ENCODE measurements around the gene HEYL. TPM values are rescaled to one million over a fixed set of nuclear protein-coding genes. Genes with fewer than 3 reads are reported as not detected.

HEYL gene
- total and polyA plus RNA-seq, 2 experiments from 2014 or later: not detected

GRCh38 chr1:39685071-39685470 lies 45.6 kb upstream of the HEYL start:
- no peak for TF ChIP-seq EZH2 (IDR thresholded peaks at IDR 0.05; ENCODE audit: insufficient read depth, poor library complexity, severe bottlenecking)
- no peak for TF ChIP-seq EZH2phosphoT487 (IDR thresholded peaks at IDR 0.05; ENCODE audit: insufficient read depth, low read depth)
- no peaks in the 10 kb centered on the region for H4K20me1 ChIP-seq (ENCODE audit: insufficient read depth)
- 79 to 85% methylated on average over 3 of the region's 3 CpGs for WGBS, 2 experiments (ENCODE audit: low coverage in 1 of 2, low lambda C conversion rate in 2 of 2, missing lambda C conversion rate in 2 of 2)
- no peak overlapping the region for H3K4me3 ChIP-seq
- no peak overlapping the region for H2AFZ ChIP-seq
- in situ Hi-C loops (cut with MboI): no loop called here
- H3K4me2 ChIP-seq (ENCODE audit: unreplicated experiment): no peak overlapping the region
- H3K9ac ChIP-seq: no peak overlapping the region
- H3K79me2 ChIP-seq (ENCODE audit: insufficient read depth): no peaks in the 10 kb centered on the region
- H3F3A ChIP-seq (ENCODE audit: insufficient read depth): no peaks in the 10 kb centered on the region
- no peaks in the 10 kb centered on the region for H3K9me3 ChIP-seq (ENCODE audit: low read depth)
- DNase-seq: no peak
- H3K27me3 ChIP-seq (replicated peaks; ENCODE audit: insufficient read depth): peaks cover 85% of the 10 kb centered on the region
- no peaks in the 10 kb centered on the region for H3K4me1 ChIP-seq (ENCODE audit: insufficient read depth)
- H3K27ac ChIP-seq: no peak overlapping the region
- H3K9me2 ChIP-seq (ENCODE audit: insufficient read depth): no peaks in the 10 kb centered on the region
- H3K36me3 ChIP-seq (ENCODE audit: low read depth): no peaks in the 10 kb centered on the region

- no peak overlapping the region for H3K4me2 ChIP-seq (ENCODE audit: unreplicated experiment)
- no peak overlapping the region for H3K4me3 ChIP-seq
- H4K20me1 ChIP-seq (ENCODE audit: insufficient read depth): no peaks in the 10 kb centered on the region
- H3K9me2 ChIP-seq (ENCODE audit: insufficient read depth): no peaks in the 10 kb centered on the region
- H3K79me2 ChIP-seq (ENCODE audit: insufficient read depth): no peaks in the 10 kb centered on the region
- H3K4me1 ChIP-seq (ENCODE audit: insufficient read depth): no peaks in the 10 kb centered on the region
- H3K27ac ChIP-seq: no peak overlapping the region
- TF ChIP-seq EZH2phosphoT487 (IDR thresholded peaks at IDR 0.05; ENCODE audit: insufficient read depth, low read depth) (no peak), EZH2 (IDR thresholded peaks at IDR 0.05; ENCODE audit: insufficient read depth, poor library complexity, severe bottlenecking) (no peak)
- no peak overlapping the region for H3K9ac ChIP-seq
- no peaks in the 10 kb centered on the region for H3F3A ChIP-seq (ENCODE audit: insufficient read depth)
- no peak for DNase-seq
- WGBS, 2 experiments (ENCODE audit: low coverage in 1 of 2, low lambda C conversion rate in 2 of 2, missing lambda C conversion rate in 2 of 2): 54 to 69% methylated on average over 10 to 13 of the region's 13 CpGs
- in situ Hi-C loops (cut with MboI): no loop called here
- H2AFZ ChIP-seq: no peak overlapping the region
- no peaks in the 10 kb centered on the region for H3K9me3 ChIP-seq (ENCODE audit: low read depth)
- peaks cover 77% of the 10 kb centered on the region for H3K27me3 ChIP-seq (replicated peaks; ENCODE audit: insufficient read depth)
- H3K36me3 ChIP-seq (ENCODE audit: low read depth): no peaks in the 10 kb centered on the region
Observed at GRCh38 chr1:39684313-39684664, 44.8 kb upstream of the HEYL start.

GRCh38 chr1:39683591-39684312 lies 44.3 kb upstream of the HEYL start:
- TF ChIP-seq EZH2 (IDR thresholded peaks at IDR 0.05; ENCODE audit: insufficient read depth, poor library complexity, severe bottlenecking): peak; percentile 61
- TF ChIP-seq EZH2phosphoT487 (IDR thresholded peaks at IDR 0.05; ENCODE audit: insufficient read depth, low read depth): no peak
- no peak overlapping the region for H3K9ac ChIP-seq
- no peaks in the 10 kb centered on the region for H3K79me2 ChIP-seq (ENCODE audit: insufficient read depth)
- no peaks in the 10 kb centered on the region for H3K4me1 ChIP-seq (ENCODE audit: insufficient read depth)
- no peaks in the 10 kb centered on the region for H3K9me3 ChIP-seq (ENCODE audit: low read depth)
- no peaks in the 10 kb centered on the region for H3K9me2 ChIP-seq (ENCODE audit: insufficient read depth)
- peaks cover 71% of the 10 kb centered on the region for H3K27me3 ChIP-seq (replicated peaks; ENCODE audit: insufficient read depth)
- in situ Hi-C loops (cut with MboI): no loop called here
- 7 to 20% methylated on average over 41 to 45 of the region's 62 CpGs for WGBS, 2 experiments (ENCODE audit: low coverage in 1 of 2, low lambda C conversion rate in 2 of 2, missing lambda C conversion rate in 2 of 2)
- H4K20me1 ChIP-seq (ENCODE audit: insufficient read depth): no peaks in the 10 kb centered on the region
- no peaks in the 10 kb centered on the region for H3F3A ChIP-seq (ENCODE audit: insufficient read depth)
- H2AFZ ChIP-seq: no peak overlapping the region
- H3K36me3 ChIP-seq (ENCODE audit: low read depth): no peaks in the 10 kb centered on the region
- no peak overlapping the region for H3K27ac ChIP-seq
- H3K4me2 ChIP-seq (ENCODE audit: unreplicated experiment): no peak overlapping the region
- DNase-seq: peak; percentile 11
- no peak overlapping the region for H3K4me3 ChIP-seq

GRCh38 chr1:39681999-39682398 lies 42.6 kb upstream of the HEYL start:
- in situ Hi-C loops (cut with MboI): no loop called here
- no peak for TF ChIP-seq EZH2phosphoT487 (IDR thresholded peaks at IDR 0.05; ENCODE audit: insufficient read depth, low read depth)
- no peak for TF ChIP-seq EZH2 (IDR thresholded peaks at IDR 0.05; ENCODE audit: insufficient read depth, poor library complexity, severe bottlenecking)
- no peak for DNase-seq
- 53 to 58% methylated on average over 1 of the region's 1 CpG for WGBS, 2 experiments (ENCODE audit: low coverage in 1 of 2, low lambda C conversion rate in 2 of 2, missing lambda C conversion rate in 2 of 2)
- no peaks in the 10 kb centered on the region for H3K79me2 ChIP-seq (ENCODE audit: insufficient read depth)
- H3K4me3 ChIP-seq: no peak overlapping the region
- no peaks in the 10 kb centered on the region for H3K4me1 ChIP-seq (ENCODE audit: insufficient read depth)
- H3K9me2 ChIP-seq (ENCODE audit: insufficient read depth): no peaks in the 10 kb centered on the region
- H2AFZ ChIP-seq: no peak overlapping the region
- H3K9me3 ChIP-seq (ENCODE audit: low read depth): no peaks in the 10 kb centered on the region
- no peak overlapping the region for H3K9ac ChIP-seq
- no peak overlapping the region for H3K27ac ChIP-seq
- no peaks in the 10 kb centered on the region for H4K20me1 ChIP-seq (ENCODE audit: insufficient read depth)
- no peaks in the 10 kb centered on the region for H3K36me3 ChIP-seq (ENCODE audit: low read depth)
- H3F3A ChIP-seq (ENCODE audit: insufficient read depth): no peaks in the 10 kb centered on the region
- no peak overlapping the region for H3K4me2 ChIP-seq (ENCODE audit: unreplicated experiment)
- peaks cover 56% of the 10 kb centered on the region for H3K27me3 ChIP-seq (replicated peaks; ENCODE audit: insufficient read depth)
